Upper lobe of left lung (tissue), 4 donors: ENCODE measurements around the gene CFAP299.

Experiments
- POLR2A ChIP-seq, 4 donors: fragments of 450-650 bp; IDR thresholded peaks; one replicate each; pipeline ENCODE4 v1.5.1; 2016 to 2017; ENCODE audit warnings: antibody characterized with exemption in 4 of 4, mild to moderate bottlenecking in 2 of 4
- TF ChIP-seq, protein P1 (sequence below), 6 experiments: fragments of 450-650 bp in 4 of 6; fragments of 200-600 bp in 2 of 6; sonication (generic) in 2 of 6; IDR thresholded peaks; one replicate each; pipeline ENCODE4 v1.5.1; 2016 to 2019; ENCODE audit warnings: antibody characterized with exemption in 6 of 6

DNA sequence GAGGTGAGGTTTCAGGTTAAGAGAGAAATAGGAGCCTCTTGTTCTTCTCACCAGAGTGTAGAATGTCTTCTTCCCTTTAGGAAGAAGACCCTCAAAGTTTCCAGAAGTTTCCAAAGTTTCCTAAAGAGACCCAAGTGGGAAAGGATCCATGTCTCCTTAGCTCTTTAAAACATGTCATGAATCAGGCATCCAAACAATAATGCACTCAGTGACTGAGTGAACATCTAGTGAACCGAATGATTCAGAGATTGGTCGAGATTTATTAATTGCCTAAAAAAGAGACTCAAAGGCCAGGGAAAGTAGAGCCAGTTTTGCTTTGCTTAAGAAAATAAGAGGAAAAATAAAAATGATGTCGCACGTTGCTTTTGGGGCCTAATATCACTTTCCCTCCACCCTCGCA lies 39.7 kb upstream of the CFAP299 start:
- TF ChIP-seq, protein P1, sequence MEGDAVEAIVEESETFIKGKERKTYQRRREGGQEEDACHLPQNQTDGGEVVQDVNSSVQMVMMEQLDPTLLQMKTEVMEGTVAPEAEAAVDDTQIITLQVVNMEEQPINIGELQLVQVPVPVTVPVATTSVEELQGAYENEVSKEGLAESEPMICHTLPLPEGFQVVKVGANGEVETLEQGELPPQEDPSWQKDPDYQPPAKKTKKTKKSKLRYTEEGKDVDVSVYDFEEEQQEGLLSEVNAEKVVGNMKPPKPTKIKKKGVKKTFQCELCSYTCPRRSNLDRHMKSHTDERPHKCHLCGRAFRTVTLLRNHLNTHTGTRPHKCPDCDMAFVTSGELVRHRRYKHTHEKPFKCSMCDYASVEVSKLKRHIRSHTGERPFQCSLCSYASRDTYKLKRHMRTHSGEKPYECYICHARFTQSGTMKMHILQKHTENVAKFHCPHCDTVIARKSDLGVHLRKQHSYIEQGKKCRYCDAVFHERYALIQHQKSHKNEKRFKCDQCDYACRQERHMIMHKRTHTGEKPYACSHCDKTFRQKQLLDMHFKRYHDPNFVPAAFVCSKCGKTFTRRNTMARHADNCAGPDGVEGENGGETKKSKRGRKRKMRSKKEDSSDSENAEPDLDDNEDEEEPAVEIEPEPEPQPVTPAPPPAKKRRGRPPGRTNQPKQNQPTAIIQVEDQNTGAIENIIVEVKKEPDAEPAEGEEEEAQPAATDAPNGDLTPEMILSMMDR (IDR thresholded peaks at IDR 0.05), result no peak
- no peak for TF ChIP-seq POLR2A (IDR thresholded peaks at IDR 0.05)
